ACC112 (cell line): Measurements from ENCODE around the gene CDCA8.
"Not testable (repeated sequence)": the region's sequence is repeated elsewhere in the genome, so short reads cannot be mapped to it uniquely, and the experiment has no call there.

ENCODE experiments used
- H2AFZ ChIP-seq: fragments of 200-600 bp; sonication (generic); one replicate; pipeline ENCODE4 v1.6.0; 2017; ENCODE audit warnings: antibody characterized with exemption, low read length; ENCODE audit not compliant: unreplicated experiment
- H3K27ac ChIP-seq: fragments of 200-600 bp; sonication (generic); 2 replicates; pipeline ENCODE4 v1.5.1; 2014; ENCODE audit warnings: low read depth, mild to moderate bottlenecking, antibody characterized with exemption, low read length, moderate library complexity
- H3K27me3 ChIP-seq: fragments of 200-600 bp; sonication (generic); 2 replicates; pipeline ENCODE4 v1.6.1; 2014; ENCODE audit warnings: mild to moderate bottlenecking, antibody characterized with exemption, low read length, moderate library complexity, mixed read lengths; ENCODE audit not compliant: insufficient read depth
- H3K36me3 ChIP-seq: fragments of 200-600 bp; sonication (generic); 2 replicates; pipeline ENCODE4 v1.6.1; 2016; ENCODE audit warnings: mild to moderate bottlenecking, antibody characterized with exemption, low read length, moderate library complexity, mixed read lengths; ENCODE audit not compliant: insufficient read depth
- H3K4me1 ChIP-seq: fragments of 200-600 bp; sonication (generic); one replicate; pipeline ENCODE4 v1.6.1; 2016; ENCODE audit warnings: low read length, mixed read lengths; ENCODE audit not compliant: insufficient read depth, unreplicated experiment, control insufficient read depth
- H3K4me3 ChIP-seq: fragments of 200-600 bp; sonication (generic); 2 replicates; pipeline ENCODE4 v1.5.1; 2014; ENCODE audit warnings: mild to moderate bottlenecking, low read depth, low read length
- H3K79me2 ChIP-seq: fragments of 200-600 bp; sonication (generic); one replicate; pipeline ENCODE4 v1.6.0; 2016; ENCODE audit warnings: low read length; ENCODE audit not compliant: control insufficient read depth, unreplicated experiment, insufficient read depth

Gene CDCA8

DNA sequence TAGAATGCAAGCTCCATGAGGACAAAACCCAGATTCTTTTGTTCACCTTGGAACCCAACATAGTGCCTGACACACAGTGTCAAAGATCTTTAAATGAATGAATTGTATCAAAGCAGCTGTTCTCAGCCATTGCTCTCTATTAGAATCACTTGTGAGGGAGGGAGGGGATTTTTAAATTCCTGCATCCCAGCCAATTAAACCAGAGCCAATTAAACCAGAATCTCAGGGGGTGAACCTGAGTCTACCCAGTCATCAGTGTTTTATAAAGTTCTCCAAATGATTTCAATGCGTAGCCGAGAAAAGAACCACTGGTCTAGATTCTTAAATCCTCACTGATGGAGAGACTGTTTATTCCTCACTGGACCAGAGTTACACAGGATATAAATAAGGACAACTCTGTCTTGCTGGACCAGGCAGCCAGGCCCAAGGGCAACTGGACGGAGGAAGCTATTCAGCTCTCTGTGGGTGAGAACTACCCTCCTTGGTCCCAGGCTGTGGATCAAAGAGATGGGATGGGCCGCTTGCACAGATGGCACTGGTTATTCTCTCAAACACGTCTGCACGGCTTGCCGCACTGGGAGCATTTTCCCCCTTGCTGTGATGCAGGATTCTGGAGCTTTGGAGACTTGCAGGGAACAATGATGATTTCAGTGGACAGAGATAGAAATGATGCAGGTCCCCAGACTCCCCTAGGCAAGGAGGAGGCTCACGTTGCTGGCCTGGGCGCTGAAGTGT, 20.0 kb upstream of the CDCA8 start:
- H3K27ac ChIP-seq, result no peak overlapping the region
- H3K4me3 ChIP-seq, result no peak overlapping the region
- no peaks in the 10 kb centered on the region for H3K4me1 ChIP-seq
- H3K27me3 ChIP-seq, result peaks cover 53% of the 10 kb centered on the region
- no peaks in the 10 kb centered on the region for H3K36me3 ChIP-seq
- no peaks in the 10 kb centered on the region for H3K79me2 ChIP-seq
- no peak overlapping the region for H2AFZ ChIP-seq

DNA sequence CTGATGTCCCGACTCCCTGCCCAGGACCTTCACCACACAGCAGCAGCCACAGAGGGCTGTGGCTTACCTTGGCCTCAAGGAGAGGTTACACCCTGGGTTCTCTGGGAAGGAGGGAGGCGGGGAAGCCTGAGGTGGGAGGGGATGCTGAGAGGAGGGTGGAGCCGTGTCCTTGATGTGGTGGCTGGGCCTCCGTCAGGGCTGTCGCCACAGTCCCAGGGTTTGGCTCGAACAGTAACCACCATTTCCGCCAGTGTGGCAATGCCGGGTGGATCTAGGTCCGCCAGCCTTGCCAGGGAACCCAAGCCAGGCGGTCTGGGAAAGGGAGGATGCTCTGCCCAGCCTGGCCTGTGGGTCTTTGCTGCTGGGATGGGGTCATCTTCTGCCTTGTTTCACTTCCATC, 18.4 kb upstream of the CDCA8 start:
- Histone ChIP-seq H3K27me3 (peaks cover 37% of the 10 kb centered on the region), H3K4me3 (no peak overlapping the region), H3K4me1 (no peaks in the 10 kb centered on the region), H3K79me2 (no peaks in the 10 kb centered on the region), H2AFZ (no peak overlapping the region), H3K27ac (no peak overlapping the region), H3K36me3 (no peaks in the 10 kb centered on the region)

DNA sequence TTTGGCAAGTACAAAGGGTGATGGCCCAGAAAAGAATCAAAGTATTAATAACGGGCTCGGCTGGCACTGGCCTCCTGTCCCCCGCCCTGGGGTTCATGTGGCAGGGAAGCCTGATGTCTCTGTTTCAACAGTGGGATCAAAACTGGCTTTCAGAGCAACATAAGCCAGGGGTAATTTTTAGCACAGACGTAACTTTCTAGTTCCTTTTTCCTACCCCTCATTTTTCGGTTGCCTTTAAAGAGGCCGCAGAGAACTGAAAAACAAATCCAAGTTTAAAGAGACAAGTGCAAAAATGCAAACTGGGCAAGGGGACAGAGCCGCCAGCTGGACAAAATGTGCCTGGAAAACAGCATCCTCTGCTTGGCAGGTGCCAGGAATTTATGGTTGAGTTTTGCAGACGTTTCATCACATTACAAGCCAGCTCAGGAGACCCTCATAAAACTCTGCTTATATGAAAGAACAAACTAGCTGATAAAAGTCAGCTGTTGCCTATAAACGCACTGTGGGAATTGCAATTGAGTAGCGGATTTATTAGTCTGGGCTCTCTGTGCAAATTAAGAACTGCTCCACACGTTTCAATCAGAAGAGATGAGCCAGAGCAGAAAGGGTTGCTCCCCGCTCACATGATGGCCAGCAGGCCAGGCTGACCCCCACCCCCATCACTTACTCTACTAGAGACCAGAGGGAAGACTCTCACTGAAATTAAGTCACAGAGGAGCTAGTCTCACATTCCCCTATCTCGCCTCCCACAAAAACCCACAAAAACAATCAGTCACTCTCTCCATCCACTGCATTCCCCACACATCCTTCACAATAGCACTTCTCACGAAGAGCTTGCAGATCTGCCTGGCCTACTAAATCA, 15.8 kb upstream of the CDCA8 start:
- H3K27me3 ChIP-seq, result peaks cover 16% of the 10 kb centered on the region
- H3K36me3 ChIP-seq, result no peaks in the 10 kb centered on the region
- H3K79me2 ChIP-seq, result no peaks in the 10 kb centered on the region
- no peak overlapping the region for H3K27ac ChIP-seq
- no peak overlapping the region for H3K4me3 ChIP-seq
- H2AFZ ChIP-seq, result no peak overlapping the region
- H3K4me1 ChIP-seq, result no peaks in the 10 kb centered on the region

DNA sequence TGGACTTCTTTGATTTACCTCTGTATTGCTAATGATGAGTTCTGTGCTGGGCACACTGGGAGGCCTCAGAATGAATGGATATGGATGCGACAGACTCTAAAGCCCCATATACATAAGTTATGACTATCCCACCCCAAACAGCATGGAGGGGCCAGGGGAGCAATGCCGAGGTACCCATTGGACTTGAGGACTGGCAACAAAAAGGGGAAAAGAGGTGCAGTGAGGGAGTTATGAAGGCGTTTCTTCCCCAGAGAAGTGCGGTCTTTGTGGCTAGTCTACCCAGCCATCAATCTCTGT, 15.2 kb upstream of the CDCA8 start:
- Histone ChIP-seq H3K27me3 (peaks cover 11% of the 10 kb centered on the region), H3K79me2 (no peaks in the 10 kb centered on the region), H3K4me3 (no peak overlapping the region), H3K27ac (no peak overlapping the region), H2AFZ (no peak overlapping the region), H3K4me1 (no peaks in the 10 kb centered on the region), H3K36me3 (no peaks in the 10 kb centered on the region)

DNA sequence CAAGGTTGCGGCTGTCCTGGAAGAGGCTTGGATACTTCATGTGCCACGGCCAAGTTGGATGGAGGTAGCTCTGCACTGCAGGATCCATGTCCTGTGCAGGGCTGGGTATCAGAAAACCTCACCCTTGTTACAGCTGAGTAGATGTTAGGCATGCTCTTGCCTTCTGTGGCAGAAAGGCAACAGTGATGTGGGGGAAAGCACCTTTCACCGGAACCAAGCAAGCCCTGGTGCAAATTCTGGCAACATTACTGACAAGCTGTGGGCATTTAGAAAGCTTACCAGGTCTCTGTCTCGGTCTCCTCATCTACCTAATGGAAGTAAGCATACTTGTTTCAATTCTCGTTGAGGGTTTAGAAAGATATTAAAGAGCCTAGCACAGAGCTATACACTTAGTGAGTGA, 14.5 kb upstream of the CDCA8 start:
- Histone ChIP-seq H3K4me1 (no peaks in the 10 kb centered on the region), H3K4me3 (no peak overlapping the region), H3K27ac (no peak overlapping the region), H2AFZ (no peak overlapping the region), H3K36me3 (no peaks in the 10 kb centered on the region), H3K27me3 (peaks cover 3% of the 10 kb centered on the region), H3K79me2 (no peaks in the 10 kb centered on the region)

DNA sequence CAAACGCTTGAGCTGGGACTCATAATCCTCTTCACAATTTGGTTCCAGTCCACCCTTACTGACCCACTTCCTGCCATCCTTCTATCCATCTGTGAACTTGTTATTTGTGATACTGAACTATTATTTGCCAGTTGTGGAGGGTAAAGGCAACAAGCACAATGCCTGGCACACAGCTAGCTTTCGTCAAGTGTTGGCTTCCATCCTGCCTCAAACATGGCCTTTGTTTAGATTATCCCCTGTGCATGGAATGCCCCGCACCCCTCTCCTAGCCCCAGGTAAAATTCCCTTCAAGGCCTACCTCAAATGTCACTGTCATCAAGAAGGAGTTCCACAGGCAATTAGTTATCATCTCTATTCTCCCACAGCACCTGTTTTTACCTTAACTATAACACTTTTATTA, 11.4 kb upstream of the CDCA8 start:
- H3K4me1 ChIP-seq, result no peaks in the 10 kb centered on the region
- no peaks in the 10 kb centered on the region for H3K27me3 ChIP-seq
- H3K27ac ChIP-seq, result no peak overlapping the region
- H2AFZ ChIP-seq, result no peak overlapping the region
- 0 out of 2 replicates have a peak, but pooled peaks cover 6% of the 10 kb centered on the region for H3K36me3 ChIP-seq
- no peaks in the 10 kb centered on the region for H3K79me2 ChIP-seq
- no peak overlapping the region for H3K4me3 ChIP-seq

DNA sequence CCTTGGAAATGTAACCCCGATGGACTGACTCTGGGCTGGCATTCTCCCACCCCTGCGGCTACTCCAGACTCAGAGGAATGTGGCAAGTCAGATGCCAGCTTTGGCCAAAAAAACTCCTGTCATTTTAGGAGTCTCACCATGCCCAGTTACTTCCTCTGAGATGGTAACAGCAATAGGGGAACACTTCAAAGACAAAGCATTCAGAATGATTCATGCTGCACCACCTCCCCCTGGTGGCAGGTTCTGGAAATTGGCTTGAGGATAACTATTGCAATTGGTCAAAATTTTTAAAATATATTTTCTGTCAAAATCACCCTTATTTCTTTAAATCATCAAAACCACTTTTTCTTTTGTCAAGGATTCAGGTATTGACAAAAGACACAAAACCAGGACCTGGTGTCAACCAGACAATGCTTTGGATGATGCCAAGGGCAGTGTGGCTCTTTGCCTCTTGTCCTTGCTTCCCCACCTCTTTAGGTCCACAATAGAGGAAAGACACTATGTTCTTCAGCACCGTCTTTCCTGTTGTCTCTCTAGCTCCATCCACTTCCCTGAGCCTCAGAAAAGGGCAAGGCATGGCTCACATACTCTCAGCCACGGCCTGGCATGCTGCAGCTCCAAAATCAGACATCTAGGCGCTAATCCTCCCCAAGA, 9.9 kb upstream of the CDCA8 start:
- Histone ChIP-seq H3K27me3 (no peaks in the 10 kb centered on the region), H3K4me1 (no peaks in the 10 kb centered on the region), H3K36me3 (0 out of 2 replicates have a peak, but pooled peaks cover 6% of the 10 kb centered on the region), H3K27ac (no peak overlapping the region), H2AFZ (no peak overlapping the region), H3K79me2 (no peaks in the 10 kb centered on the region), H3K4me3 (no peak overlapping the region)

DNA sequence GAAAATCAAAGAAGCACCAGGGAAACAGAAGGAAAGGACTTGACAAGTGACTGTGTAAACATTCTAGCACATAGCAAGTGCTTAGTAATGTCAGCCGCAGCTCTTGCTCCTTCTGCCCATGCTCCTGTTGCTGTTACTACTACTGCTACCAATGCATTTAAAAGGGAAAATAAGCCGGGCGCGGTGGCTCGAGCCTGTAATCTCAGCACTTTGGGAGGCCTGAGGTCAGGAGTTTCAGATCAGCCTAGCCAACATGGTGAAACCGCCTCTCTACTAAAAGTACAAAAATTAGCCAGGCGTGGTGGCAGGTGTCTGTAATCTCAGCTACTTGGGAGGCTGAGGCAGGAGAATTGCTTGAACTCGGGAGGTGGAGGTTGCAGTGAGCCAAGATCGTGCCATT, 8.1 kb upstream of the CDCA8 start:
- not testable (repeated sequence) for H3K4me1 ChIP-seq, H3K27me3 ChIP-seq, H3K4me3 ChIP-seq, H2AFZ ChIP-seq, H3K36me3 ChIP-seq, H3K27ac ChIP-seq
- peaks cover 14% of the 10 kb centered on the region for H3K79me2 ChIP-seq

DNA sequence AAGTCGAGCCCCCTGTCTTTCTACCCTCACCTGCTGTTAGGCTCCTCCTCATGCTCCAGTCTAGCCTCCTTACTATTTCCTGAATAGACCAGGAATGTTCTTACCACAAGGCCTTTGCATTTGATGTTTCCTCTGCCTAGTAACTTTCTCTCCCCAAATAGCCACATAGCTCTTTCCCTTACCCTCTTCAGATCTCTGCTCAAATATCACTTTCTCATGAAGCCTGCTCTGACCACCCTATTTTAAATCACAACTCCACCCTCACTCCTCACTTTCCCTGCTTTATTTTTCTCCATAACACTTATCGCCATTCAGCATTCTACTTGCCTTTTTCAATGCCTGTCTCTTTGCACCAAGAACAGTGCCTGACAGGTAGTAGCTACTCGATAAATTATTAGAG, 6.6 kb upstream of the CDCA8 start:
- H3K27me3 ChIP-seq, result no peaks in the 10 kb centered on the region
- 0 out of 2 replicates have a peak, but pooled peaks cover 6% of the 10 kb centered on the region for H3K36me3 ChIP-seq
- H3K4me1 ChIP-seq, result peaks cover 9% of the 10 kb centered on the region
- no peak overlapping the region for H3K27ac ChIP-seq
- H3K4me3 ChIP-seq, result no peak overlapping the region
- H3K79me2 ChIP-seq, result peaks cover 22% of the 10 kb centered on the region
- no peak overlapping the region for H2AFZ ChIP-seq

DNA sequence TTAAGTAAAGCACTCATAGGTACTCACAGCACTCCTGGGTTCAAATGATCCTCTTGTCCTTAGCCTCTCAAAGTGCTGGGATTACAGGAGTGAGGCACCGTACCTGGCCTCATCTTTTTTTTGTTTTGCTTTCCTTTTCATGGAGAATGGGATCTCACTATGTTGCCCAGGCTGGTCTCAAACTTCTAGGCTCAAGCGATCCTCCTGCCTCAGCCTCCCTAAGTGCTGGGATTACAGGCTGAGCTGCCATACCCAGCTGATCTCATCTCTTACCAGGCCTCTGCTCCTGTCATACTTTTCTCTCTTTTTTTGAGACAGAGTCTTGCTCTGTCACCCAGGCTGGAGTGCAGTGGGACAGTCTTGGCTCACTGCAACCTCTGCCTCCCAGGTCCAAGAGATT, 4.6 kb upstream of the CDCA8 start:
- H3K79me2 ChIP-seq, result peaks cover 31% of the 10 kb centered on the region
- not testable (repeated sequence) for H3K36me3 ChIP-seq

More for the DNA sequence above, 4.6 kb upstream of the CDCA8 start:
- H3K27ac ChIP-seq, H2AFZ ChIP-seq, H3K4me3 ChIP-seq, H3K27me3 ChIP-seq: not testable (repeated sequence)
- peaks cover 14% of the 10 kb centered on the region for H3K4me1 ChIP-seq
